HG03558 (cell line): ENCODE measurements around the gene KISS1R.
"Not testable (repeated sequence)": the region's sequence is repeated elsewhere in the genome, so short reads cannot be mapped to it uniquely, and the experiment has no call there.

Experiments used
- ATAC-seq: cut with Tn5 transposase; IDR thresholded peaks from one replicate; pipeline ENCODE4 v1.9.1; 2021; ENCODE audit warnings: moderate number of reproducible peaks; ENCODE audit not compliant: unreplicated experiment; ENCODE audit errors: extremely low read depth

The KISS1R gene

GRCh38 chr19:950352-951066, 33.4 kb downstream of the KISS1R start:
- ATAC-seq: no peak

DNA sequence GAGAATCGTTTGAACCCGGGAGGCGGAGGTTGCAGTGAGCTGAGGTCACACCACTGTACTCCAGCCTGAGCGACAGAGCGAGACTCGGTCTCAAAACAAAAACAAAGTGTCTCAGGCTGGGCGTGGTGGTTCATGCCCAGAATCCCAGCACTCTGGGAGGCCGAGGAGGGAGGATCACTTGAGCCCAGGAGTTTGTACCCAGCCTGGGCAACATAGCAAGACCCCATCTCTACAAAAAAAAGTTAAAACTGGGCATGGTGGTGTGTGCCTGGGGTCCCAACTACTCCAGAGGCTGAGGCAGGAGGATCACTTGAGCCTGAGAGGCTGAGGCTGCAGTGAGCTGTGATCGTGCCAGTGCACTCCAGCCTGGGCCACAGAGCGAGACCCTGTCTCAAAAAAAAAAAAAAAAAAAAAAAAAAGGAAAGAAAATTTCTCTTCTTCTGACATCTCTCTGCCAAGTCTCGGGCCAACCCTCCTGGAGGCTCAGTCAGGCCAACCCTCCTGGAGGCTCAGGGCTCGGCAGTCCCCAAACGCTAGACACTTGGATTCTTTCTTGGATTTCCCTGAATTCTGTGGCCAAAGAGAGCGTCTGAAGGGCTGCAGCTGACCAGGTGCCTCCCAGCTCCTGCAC, 35.0 kb downstream of the KISS1R start:
- no peak for ATAC-seq

DNA sequence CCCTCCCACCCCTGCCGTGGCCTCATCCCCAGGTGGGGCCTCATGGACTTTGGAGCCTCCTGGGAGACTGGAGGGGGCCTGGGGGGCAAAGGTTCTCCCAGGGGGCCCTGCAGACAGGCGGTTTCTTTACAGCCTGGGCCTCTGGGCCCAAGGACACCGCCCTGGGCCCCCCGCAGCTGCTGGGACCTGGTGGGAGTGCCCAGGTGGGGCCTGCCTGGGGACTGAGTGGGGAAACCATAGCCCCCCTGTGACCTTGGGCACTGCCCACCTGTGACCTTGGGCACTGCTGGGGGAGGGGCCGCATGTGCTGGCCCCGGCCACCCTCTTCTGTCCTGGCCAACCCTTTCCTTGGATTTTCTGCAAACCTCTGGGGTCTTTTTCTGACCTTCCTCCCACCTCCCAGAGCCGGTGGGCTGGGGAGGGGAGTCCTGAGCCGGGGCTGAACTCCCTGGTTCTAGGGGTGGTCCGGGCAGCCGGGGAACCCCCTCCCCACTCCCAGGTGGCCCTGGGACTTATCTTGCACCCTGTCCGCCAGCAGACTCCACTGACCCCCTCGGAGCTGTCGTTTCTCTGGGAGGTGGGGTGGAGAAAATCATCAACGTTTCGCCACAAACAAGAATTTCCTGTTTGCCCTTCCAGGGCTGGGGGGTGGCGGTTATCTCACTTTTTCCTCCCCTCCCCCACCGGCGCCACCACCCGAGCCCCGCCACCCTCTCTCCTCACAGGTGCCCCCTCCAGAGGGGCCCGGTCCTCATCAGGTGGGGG, 35.7 kb downstream of the KISS1R start:
- no peak for ATAC-seq

DNA sequence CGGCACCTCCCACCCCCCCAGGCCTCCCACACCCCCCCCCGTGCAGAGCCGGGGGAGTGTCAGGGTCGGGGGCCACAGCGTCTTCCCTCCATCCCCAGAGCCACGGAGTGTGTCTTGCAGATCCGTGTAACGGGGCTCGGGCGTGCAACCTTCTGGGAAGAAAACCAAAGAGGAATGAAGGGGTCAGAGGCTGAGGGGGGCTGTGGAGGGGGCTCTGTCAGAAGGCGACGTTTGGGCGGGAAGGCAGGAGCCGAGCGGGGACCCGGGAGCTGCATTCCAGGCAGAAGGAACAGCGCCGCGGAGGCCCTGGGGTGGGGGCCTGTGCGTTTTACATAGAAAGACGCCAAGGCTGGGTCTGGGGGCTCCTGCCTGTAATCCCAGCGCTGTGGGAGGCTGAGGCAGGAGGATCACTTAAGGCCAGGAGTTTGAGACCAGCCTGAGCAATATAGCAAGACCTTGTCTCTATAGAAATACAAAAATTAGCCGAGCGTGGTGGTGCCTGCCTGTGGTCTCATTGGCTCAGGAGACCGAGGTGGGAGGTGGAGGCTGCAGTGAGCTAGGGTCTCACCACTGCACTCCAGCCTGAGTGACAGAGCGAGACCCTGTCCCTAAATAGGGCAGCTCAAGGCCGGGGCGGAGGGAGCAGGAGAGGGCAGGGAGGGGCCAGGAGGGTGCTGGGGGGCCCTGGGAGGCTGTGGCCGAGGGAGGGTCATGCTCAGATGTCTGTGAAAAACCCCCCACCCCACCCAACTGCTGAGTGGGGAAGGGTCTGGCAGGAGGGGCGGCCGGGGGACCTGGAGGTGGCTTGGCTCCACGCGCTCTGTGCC, 36.5 kb downstream of the KISS1R start:
- no peak for ATAC-seq

- ATAC-seq: no peak
These were observed 37.1 kb downstream of the KISS1R start for GRCh38 chr19:954272-954671.

DNA sequence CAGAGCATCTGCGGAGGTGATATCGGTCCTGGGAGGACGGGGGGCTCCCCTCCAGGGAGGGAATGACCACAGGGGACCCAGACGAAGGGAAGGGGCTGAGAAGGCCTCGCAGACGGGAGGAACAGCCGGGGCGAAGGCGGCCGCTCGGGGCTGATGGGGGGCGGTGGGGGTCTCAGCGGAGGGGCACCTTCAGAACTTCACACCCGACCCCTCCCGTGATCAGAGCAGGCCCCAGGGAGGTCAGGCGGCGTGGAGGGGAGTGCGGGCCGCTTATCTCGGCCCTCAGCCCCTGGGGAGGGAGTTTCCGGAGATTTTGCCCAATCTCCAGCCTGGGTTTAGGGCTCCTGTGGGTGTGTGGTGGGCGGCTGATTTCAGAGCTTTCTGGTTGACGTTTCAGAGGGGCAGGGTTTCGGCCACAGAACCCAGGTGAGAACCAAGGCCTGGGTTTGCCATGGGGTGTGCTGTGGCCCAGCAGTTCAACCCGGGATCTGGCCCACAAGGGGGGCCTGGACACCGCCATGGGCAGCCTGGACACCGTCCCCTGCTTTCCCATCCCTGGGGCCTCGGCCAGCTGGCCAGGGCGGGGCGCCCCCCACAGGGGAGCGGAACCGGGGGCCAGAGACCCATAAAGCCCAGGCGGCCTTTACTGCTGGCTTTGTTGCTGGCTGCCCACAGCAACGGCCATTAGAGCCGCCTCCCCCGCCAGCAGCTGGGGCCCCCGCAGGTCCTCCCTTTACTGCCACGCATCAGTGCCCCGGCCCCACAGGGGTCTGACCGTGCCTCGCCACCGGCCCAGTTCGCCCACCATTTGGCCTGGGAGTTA, 37.8 kb downstream of the KISS1R start:
- ATAC-seq: no peak

DNA sequence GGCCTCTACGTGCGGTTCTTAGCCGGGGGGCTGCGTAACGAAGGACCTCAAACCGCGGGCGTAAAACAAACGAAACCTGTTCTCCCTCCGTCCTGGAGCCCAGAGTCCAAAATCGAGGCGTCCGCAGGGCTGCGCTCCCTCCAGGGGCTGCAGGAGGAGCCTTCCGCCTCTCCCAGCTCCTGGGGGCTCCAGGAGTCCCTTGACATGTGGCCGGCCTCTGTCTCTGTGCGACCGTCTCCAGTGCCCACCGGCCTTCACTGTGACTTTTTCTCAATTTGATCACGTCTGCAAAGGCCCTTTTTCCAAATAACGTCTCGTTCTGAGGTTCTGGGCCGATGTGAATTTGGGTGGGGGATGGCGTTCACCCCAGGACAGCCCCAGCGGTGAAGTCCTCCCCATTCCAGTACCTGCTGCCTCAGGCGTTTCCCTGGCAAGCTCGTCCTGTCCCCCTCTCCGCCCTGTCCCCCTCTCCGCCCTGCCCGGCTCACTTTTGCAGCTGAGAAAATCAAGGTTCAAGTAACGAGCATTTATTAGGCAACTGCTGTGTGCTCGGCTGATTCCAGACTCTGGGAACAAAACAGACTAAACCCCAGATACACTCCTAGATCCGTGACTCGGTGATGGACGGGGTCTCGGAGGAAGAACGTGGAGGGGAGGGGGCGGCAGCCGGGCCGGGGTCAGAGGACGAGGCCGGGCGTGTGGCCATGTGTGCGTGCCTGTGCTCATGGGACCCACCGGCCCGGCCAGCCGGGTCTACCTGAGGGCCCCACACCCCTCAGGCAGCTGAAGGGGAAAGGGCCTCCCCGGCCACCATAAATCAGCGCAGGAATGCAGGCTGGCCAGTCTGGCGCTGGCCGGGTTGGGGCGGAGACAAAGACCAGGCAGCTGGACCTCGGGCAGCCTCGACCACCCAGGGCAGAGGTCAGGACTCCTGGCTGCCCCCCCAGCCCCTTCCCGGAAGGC, 39.0 kb downstream of the KISS1R start:
- ATAC-seq: no peak

GRCh38 chr19:956766-957440, 39.8 kb downstream of the KISS1R start:
- no peak for ATAC-seq

DNA sequence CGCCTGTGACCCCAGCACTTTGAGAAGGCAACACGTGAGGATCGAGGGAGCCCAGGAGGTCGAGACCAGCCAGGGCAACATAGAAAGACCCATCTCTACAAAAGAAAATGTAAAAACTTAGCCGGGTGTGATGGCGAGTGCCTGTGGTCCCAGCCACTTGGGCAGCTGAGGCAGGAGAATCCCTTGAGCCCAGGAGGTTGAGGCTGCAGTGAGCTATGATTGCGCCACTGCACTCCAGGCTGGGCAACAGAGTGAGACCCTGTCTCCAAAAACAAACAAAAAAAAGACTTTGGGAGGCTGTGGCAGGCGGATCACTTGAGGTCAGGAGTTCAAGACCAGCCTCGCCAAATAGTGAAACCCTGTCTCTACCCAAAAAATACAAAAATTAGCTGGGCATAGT, 40.4 kb downstream of the KISS1R start:
- not testable (repeated sequence) for ATAC-seq

- no peak for ATAC-seq
These were observed 42.1 kb downstream of the KISS1R start for GRCh38 chr19:958967-959855.

DNA sequence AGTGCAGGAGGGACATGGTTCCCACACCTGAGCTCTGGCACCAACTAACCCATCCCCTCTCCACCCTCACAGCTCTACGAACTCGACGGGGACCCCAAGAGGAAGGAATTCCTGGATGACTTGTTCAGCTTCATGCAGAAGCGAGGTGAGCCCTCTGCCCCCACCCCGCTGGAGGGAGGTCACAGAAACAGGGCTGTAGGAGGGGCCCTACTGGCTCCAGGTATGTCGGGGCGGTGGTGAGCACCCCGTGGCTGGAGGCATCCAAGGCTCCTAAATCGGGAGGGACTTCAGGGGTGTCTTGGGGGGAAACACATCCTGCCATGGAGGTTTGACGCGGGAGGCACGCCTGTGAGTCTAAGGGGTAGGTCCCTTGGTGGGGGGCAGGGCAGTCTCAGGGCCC, 42.9 kb downstream of the KISS1R start:
- ATAC-seq: no peak

GRCh38 chr19:960601-960938, 43.4 kb downstream of the KISS1R start:
- ATAC-seq: no peak

- ATAC-seq: no peak
These were observed 44.9 kb downstream of the KISS1R start for GRCh38 chr19:961866-962620.

DNA sequence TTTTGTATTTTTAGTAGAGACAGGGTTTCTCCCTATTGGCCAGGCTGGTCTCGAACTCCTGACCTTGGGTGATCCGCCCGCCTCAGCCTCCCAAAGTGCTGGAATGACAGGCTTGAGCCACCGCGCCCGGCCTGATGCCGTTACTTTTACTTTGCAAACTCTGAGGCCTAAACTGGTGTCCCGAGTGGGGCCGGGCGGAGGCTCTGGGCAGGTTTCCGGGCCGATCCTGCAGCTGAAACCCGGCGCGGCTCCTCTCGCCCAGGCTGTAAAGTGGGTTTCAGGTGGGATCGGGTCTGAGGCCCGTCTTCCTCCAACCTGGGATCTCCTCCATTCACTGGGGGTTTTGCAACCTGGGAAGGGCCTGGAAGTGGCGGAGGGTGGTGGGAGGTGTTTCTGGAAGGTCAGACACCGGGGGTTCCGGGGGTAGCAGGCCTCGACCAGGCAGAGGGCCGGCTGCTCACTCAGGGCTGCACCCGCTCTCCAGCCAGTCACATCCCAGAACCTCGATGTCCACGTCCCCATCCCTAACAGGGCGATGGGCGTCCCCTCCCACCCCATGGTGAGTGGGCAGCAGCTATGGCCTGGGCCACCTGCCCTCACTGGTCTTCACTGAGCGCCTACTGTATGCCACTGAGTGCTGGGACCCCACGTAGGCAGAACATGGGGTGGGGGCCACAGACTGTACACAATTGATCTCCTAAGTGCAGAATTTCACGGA, 45.7 kb downstream of the KISS1R start:
- ATAC-seq: no peak

DNA sequence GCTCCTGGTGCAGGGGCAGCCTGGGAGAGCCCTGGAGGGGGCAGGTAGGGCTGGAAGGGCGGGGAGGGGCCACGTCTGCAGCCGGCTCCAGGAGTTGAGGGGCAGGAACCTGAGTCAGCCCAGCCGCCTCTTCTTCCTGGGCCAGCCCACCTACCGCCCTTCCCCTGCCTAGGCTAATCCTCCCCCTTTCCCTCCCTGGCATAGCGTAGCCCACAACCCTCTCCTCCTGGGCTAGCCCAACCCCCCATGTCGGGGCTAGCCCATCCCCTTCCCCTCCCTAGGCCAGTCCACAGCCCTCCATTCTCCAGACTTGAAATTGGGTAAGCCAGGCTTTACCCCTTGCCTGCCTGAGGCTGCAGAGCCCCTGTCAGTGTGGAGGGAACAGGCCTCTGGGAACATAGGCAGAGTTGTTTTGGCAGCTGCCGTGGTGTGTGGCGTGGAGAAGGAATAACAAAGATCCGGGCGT, 46.4 kb downstream of the KISS1R start:
- no peak for ATAC-seq

DNA sequence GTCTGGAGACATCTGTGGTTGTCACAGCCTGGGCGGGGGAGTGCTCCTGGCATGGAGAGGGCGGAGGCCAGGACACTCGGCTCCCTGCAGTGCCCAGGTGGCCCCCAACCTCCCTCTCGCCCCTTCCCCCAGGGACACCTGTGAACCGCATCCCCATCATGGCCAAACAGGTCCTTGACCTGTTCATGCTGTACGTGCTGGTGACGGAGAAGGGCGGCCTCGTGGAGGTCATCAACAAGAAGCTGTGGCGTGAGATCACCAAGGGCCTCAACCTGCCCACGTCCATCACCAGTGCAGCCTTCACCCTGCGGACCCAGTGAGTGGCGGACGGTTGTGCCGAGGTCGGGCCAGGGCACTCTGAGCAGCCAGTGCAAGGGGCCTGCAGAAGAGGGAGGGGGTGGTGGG, 47.0 kb downstream of the KISS1R start:
- ATAC-seq: no peak
